Stromal cell of bone marrow (primary cell): Measurements from ENCODE around the gene TAGLN2.

Experiments
- DNase-seq: peaks from one replicate; pipeline ENCODE4 v3.0.0-alpha.2; 2012; ENCODE audit warnings: low read depth

Gene TAGLN2

DNA sequence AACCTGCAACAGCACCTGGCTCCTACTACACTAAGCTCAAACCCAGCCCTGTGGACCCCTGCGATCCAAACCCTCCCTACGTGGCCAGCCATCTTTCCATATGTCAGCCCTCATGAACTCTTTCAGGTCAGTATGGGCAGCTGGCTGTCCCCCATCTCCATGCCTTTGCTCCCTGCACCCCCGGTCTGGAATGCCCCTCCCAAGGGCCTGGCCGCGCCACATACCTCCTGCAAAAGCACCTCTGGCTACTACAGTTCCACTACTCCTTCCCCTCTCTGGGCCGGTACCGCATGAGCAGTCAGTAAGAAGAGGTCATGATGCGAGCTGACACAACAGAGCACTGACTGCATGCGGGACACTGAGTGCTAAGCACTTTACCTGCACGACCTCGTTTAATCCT, 10.0 kb upstream of the TAGLN2 start:
- no peak for DNase-seq

DNA sequence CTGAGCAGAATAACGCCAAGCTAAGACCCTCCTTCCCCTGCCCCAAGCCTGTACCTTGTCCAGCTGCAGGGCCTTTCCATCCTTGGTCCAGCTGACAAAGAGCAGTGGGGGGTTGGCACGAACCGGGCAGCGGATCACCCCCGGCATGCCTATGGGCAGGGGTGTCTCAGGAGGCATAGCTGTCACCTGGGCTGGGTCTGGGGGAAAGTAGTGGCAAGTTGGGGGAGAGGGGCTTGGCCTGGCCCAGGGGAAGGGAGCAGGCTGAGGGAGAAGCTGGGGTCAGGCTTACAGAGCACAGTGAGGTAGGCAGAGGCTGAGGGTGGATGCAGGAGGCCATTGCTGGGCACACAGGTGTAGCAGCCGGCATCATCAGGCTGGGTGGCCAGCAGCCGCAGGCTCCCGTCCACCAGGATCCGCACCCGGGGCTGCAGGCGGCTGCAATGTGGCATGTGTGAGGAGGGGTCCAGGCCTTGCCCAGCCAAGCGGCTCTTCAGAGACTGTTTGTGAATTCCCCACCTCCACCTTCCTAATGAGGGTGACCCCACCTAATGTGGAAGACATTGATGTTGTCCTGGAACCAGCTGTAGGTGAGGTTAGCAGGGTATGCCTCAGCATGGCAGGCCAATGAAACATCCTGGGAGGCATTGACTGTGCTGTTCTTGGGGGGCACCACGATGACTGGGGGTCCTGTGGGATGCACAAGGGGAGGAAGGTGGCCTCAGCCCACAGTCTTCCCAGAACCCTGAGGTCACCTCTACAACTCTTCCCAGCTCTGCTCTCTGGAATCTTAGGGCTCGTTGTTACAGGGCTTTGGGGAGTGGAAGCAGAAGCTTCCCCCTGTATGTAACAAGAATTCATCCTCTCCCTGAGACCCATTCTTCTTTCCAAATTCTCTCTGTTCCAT, 9.1 kb upstream of the TAGLN2 start:
- no peak for DNase-seq

DNA sequence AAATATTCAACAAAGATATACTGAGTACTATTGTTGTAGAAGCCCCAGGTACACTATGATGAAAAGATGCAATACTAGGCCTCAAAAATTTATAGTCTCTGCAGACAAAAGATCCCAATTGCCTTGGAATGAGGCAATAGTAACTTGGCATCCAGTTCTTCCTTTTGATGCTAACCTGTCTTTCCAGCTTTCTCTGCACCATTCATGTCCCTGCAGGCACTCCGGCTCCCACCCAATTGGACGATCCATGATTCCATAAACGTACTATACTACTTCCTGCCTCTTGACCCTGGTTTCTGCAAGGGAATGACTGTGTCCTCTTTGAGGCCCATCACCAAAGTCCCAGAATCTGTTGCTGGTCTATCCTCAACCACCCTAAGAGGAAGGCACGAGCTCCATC, 8.0 kb upstream of the TAGLN2 start:
- DNase-seq, result no peak

DNA sequence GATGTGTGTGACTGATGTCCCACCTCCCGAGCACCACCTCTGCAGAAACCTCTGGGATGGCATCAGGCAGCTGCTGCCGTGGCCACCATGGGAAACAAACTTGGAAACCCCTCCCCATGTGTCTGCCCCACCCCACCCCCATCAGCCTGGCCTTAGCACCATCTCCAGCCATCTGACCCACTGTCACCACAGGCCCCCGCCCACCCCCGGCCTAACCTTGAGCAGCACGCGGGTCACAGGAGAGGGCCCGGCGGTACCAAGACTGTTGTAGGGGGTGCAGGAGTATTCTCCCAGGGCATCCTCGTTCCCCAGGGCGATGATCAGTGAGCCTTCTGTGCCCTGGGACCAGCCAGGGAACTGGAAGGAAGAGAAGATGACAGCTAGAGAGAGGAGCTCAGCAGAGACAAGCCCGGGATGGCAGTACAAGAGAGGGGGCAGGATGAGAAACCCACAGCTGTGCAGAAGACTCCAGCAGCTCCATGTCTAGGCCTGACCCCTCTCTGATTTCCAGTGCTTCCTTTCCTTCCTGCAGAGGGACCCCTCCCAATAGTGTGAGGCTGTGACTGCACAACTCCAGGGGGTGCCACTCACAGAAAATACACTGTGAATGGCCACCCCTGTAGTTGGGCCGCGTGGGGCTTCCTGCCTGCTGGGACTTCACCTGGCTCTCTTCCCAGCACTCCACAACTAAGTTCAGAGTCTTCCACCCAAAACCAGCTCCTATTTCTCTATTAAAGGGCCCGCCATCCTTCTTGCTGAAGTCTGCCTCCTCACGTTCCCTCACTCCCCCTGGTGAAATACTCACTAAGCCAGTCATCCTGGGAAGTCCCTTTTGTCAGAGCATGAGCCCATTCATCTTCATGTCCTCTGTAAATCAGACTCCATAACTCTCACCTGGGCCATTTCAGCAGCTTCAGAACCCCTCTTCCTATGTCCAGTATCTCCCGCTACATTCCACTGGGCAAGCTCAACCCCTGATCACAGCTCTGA, 7.3 kb upstream of the TAGLN2 start:
- DNase-seq, result no peak

DNA sequence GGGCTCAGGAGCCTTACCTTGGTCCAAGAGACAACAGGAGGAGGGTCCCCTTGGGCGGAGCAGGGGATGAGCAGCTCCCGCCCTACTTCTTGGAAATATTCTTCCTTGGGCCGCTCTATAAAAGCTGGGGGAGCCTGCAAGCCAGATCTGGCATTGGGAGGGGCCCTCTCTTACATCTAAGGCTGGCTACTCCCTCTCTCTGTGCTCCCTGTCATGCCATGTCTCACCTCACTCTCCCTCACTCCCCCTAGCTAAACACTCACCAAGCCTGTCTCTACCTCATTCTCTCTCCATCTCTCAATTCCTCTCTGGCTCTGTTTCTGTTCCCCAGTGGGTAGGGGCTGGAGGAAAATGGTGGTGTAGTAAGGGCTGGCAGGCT, 6.5 kb upstream of the TAGLN2 start:
- no peak for DNase-seq

DNA sequence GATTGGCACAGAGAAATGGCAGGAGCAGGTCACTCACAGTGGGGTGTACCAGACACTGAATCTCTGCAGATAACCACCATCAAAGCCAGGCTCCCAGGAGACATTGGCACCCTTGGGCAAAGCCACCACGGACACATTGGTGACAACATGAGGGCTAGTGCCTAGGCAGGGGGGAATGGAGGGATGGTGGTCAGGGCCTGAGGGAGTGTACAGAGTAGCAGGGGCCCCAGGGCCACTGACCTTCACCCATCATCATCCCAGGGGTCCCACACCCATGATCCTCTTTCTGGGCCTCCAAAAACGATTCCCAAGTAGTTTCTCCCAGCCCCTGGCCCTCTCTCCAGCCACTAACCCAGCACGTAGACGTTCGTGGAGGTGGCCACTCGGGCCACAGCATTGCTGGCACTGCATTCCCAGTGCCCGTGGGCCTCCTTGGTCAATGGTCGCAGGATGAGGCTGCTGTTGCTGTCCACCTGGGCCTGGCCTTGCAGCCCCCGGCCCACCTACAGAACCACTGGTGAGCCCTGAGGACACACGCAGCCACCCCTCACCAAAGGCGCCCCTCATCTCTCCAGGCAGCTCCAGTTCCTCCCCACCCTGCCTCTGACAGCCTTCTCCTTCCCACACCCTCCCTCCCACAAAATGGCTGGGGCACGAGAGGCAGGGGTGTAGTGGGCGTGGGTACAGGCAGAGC, 5.9 kb upstream of the TAGLN2 start:
- DNase-seq, result no peak

DNA sequence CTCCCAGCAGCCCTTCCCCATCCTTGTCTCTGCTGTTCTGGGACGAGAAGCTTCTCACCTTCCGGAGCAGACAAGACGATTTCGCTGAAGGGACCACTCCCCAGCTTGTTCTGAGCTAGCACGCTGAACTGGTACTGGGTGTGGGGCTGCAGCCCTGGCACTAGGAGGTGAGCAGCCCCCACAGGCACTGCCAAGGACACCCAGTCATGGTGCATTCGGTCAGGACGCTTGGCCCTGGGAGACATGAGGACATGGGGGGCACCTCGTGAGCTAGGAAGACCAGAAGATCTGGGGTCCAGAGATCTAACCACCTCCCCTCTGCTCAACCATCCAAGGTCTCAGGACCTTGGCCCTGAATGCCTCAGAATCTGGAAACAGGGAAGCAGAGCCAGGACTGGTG, 5.3 kb upstream of the TAGLN2 start:
- no peak for DNase-seq

DNA sequence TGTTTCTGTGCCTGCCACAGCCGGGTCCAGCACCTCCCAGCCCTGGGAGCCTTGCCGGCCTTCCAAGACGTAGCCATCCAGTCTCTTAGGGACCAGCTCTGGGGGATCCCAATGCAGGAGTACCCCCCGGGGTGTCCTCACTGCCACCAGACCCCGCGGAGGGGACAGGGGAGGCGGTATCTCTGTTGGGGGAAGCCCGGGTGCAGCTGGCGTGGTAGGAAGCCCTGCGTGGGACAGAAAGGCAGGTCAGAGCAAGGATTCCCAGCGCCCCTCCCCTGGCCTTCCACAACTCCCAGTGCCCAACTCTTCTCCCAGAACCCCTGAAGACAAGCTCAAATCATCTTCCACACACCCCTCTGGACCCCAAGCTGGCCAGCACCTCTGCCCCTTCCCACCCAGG, 4.9 kb upstream of the TAGLN2 start:
- DNase-seq, result no peak

DNA sequence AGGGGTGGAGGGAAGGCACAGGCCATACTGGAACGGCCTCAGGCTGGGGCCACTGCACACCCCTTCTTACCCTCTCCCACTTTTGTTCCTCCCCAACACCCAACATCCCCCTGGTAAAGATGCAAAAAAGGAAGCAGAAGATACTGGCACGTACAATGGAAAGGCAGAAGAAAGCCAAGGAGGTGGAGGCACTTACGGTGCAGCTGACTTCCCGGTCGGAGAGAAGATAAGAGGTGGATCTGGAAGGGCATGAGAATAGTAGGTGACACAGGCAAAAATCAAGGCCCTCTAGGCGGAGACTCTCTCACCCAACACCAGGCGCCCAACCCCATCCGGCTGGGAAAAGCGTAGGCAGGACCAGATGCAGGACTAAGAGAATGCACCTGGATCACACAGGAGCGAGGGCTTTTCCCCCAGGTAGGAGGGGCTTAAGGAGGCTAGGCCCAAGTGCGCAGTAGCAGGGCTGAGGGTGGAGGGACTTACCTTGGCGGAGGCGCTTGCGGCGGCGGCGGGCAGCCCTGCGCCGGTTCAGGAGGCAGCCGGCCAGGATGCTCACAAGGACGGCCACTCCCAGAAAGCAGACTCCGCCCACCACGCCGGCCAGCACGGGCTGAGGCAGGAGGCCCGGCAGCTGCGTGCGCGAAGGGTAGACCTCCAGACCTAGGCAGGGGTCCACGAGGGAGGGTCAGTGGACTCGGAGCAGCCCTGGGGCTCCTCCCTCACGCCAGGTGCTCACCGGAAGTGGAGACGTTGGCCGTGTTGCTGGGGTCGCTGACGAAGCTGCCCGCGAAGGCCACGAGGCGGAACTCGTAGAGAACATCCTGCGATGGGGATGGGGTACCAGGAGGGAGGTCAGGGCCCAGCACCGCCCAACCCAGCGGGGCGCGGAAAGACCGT, 4.1 kb upstream of the TAGLN2 start:
- DNase-seq, result no peak

DNA sequence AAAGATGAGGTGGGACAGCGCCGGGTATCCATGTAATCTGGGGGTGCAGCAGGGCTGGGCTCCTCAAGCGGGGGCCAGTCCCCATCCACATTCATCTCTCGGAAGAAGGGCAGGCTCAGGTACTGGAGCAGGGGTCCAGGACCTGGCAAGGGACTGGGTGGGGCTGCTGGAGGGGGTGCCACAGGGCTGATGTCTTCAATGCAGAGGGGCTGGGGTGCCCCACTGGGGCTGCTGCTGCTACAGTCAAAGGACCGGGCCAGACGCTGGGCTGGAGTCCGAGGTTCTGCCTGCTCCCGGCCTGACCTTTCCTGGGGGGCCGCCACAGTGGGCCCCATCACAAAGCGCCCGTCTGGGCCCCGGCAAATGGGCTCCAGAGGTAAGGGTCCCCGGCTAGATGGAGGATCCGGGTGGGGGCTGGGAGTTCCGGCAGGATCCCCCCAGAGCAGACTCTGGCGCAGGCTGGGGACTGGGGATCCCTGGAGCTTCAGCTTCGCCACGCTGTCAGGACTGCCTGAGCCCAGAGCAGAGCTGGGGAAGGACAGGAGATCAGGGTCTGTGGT, 3.3 kb upstream of the TAGLN2 start:
- no peak for DNase-seq

DNA sequence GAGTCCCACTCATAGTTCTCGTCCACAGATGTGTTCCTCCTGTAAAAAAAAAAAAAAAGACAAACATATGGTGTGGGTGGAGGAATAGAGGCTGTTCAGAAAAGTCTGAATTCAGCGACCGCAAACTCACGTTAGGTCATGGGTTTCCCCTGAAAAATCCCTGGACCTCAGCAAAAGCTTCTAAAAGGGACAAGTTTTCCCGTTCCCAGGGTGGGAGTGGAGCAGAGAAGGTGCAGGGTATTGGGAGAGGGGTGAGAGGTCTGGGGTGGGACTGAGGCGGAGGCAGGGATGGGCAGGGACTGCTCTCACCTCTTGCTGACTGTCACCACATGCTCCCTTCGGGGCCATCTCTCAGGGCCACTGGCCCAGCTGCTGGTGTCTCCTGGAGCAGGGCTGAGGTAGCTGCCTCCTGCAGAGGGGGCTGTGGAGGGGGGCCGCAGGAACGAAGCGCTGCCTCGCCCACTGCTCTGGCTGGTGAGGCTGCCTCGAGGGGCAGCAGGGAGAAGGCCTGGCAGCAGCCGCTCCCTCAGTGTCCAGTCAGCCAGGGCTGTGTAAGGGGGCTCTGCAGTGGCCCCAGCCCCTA, 2.6 kb upstream of the TAGLN2 start:
- DNase-seq, result no peak

DNA sequence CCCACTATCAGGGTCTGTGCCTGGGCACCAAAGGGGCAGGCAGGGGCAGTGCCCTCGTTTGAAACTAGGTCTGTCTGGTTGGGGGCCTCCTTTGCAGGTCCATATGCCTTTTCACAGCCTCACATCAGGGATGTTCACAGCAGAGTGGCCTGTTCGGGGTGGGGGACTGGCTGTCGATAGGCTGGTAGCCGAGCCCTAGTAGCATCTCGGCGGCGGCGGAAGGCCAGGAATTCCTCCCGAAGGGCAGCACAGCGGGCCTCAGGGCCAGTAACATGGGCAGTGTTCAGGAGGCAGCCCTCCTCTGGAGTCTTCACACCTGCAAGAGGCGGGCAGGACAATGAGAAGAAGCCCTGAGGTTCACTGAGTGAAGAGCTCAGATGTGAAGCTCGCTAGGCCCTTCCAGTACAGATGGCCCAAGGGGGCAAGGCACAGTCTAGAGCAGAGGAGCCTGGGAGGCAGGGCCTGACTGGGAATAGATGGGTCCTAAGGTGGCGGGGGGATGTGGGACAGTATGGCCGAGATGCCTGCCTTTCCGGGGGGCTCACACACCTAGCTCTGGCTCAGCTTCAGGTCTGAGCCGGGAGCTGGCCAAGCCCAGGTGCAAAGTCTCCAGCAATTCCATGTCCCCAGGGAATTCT, 2.0 kb upstream of the TAGLN2 start:
- DNase-seq, result no peak

DNA sequence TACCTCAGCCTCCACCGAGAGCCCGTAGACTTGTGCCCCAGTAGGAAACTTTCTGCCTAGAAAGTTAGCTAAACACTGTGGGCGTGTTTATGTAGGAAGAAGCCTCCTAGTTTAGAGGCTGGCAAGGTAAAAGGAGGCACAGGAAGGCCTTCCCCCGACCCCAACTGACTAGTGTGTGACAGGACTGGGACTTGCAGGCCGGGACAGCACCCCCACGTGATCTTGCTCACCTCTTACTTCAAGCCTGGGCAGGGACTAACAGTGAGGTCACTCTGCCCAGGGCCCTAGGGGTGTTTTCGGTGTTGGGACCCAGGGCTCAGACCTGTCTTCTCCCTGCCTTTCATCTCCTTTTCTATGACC, 392 bp upstream of the TAGLN2 start:
- DNase-seq, result no peak

DNA sequence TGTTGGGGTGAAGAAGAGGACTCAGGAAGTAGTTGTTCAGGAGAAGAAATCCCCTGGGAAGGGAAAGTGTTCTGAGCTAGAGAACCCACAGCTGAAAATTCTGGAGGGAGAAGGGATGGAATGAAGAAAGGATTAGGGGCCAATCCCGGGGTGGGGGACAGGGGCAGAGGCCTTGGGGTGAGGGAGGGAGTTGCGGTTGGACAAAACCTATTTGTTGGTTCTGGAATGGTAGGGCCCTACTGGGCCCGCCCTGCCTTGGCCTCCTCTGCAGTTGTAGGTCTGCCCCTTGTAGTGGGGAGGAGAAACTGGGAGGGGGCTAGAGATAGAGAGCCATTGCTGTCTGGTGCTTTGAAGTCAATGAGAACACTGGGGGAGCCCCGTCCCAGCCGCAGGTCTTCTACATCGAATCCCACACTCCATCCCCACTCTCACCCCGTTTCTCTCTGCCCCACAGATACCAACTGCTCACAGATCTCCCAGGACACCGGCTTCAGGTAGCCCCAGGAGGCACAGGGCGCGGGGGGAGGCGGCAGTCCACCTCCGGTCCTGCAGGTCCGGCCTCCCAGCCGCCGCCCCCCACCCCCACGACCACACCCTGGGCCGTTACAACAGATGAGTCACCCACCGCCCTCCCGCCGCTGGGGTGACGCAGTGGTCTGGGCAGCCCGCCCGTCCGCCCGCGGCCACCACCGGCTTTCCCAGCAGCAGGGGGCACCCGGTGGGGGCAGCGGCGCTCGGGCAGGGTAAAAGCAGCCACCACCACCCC, 1.1 kb downstream of the TAGLN2 start:
- DNase-seq, result peak; percentile 83

DNA sequence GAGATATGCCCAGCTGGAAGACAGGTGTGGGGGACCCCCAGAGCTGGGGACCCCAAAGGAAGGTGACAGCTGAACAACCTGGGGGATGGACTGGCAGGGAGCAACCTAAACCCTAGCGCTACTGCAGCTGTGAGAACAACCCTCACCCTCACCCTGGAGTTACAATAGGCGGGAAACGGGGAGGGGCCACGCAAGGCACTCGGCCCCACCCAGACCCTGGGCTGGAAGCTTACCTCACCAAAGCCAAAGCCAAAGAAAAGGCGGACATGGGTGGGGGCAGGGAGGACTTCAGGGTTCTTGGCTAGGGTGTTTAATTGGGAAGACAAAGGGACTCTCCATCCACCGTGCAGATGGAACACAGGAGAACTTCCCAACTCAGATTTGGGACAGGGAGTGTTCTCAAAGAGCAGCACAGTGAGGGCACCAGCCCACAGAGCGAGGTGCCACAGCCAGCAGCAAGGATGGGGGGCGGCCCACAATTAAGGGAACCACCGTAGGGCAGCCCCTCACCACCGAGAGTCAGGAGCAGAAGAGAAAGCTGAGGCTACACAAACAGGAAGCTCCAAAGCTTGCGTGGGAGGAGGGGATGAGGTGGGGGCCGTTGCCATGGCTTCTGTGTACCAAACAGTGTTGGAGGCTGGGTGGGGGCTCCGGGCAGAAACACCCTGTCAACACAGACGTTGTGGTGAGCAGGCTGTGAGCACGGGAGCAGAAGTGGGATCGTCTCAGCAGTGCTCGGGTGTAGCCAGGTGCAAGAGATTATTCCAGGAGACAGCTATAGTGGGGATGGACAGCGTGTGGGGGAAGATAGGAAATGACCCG, 1.9 kb downstream of the TAGLN2 start:
- peak; percentile 77 for DNase-seq

DNA sequence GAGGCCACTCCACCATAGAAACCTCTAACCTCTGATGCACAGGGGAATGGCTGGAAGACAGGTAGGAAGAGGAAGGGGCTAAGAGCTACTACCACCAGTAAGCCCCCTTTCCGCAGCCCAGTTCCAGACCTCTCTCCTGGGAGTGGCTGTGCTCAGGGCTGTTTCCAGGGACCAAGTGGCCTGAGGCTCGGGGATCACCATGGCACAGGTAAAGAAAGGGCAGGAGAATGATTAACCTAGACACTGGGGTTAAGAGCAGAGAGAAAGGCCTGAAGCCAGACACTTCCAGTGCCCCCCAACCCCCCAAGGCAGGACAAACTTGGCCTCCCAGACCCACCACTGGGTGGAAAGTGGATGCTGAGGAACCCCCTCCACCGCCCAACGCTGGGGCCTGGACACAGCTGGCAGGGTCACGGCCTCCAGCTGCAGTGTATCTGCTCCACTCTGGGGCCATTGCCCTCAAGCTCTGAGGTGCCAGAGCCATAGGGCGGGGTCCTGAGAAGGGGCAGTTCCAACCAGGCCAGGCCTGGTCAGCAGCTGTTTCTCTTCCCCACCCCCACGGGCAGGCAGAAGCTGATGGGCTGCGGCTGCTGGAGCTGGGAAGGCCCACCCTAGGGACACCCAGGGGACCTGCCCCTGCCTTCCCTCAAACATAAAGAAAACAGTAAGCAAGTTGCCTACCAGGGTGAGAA, 2.6 kb downstream of the TAGLN2 start:
- DNase-seq, result no peak

DNA sequence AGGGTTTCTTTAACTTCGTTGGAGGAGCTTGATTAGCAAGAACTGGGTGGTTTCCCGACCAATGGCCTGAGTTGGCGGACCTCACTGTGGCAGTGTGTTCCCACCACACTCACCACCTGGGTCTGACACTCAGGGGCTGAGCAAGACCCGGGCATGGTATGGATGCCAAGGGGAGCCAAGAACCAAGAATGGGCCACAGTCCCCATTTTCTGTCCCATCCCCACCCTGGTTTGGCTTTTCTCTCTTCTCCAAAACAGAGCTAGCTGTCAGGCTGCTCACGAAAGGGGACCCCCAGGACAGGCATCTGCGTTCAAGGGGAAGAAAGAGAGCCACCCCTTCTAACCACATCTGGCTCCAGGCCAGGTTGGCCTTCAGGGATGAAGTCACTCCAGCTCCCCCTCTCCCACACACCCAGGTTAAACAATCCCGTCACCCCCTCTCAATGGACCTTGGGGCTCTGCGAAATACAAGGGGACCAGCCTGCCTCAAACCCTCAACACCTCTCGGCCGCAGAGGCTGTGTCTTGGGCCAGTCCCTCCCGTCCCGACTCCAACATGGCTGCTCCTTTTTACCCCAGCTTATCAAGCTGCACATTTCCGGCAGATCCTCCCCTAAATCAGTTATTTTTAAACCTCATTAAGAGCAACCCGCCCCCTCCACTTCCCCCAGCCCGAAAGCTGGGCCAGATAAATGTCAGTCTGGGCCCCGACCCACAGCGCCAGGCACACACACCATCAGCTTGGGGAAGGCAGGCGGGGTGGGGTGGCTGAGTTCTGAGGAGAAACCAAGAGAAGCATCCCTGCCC, 3.4 kb downstream of the TAGLN2 start:
- no peak for DNase-seq
